Mesodermal cell (in vitro differentiated cells): ENCODE data around the gene SERPINE2. TPM values are rescaled to one million over a fixed set of nuclear protein-coding genes. Genes with fewer than 3 reads are reported as not detected.
A peak's percentile ranks its signal among the peaks of the same experiment; 100 is the strongest.

Experiments used
- H3K27ac ChIP-seq: 2 replicates; pipeline ENCODE4 v1.7.0; 2013; ENCODE audit warnings: mild to moderate bottlenecking, low read depth, low read length, moderate library complexity; ENCODE audit not compliant: severe bottlenecking
- H3K36me3 ChIP-seq: 2 replicates; pipeline ENCODE4 v1.7.1; 2013; ENCODE audit warnings: mild to moderate bottlenecking, low read length, moderate library complexity; ENCODE audit not compliant: control insufficient read depth, insufficient read depth
- H3K4me1 ChIP-seq: one replicate; pipeline ENCODE4 v1.7.1; 2013; ENCODE audit warnings: mild to moderate bottlenecking, low read length; ENCODE audit not compliant: insufficient read depth, control insufficient read depth, poor library complexity, severe bottlenecking
- H3K4me3 ChIP-seq: 2 replicates; pipeline ENCODE4 v1.7.0; 2013; ENCODE audit warnings: low read length, control low read depth, mild to moderate bottlenecking; ENCODE audit not compliant: insufficient read depth, poor library complexity, severe bottlenecking; ENCODE audit errors: extremely low read depth
- H3K9me3 ChIP-seq: 2 replicates; pipeline ENCODE4 v1.7.1; 2013; ENCODE audit warnings: mild to moderate bottlenecking, low read length, moderate library complexity; ENCODE audit not compliant: control insufficient read depth
- WGBS, 2 experiments: methylation state at CpG; one replicate each; pipeline ENCODE4 v1.1.5; 2013; ENCODE audit warnings: missing lambda C conversion rate in 2 of 2; ENCODE audit not compliant: insufficient coverage in 2 of 2; 5-methylcytosine and 5-hydroxymethylcytosine counted together
- polyA plus RNA-seq, 2 experiments: library from polyadenylated mRNA; stranded (reverse); fragments of 50-300 nt; gene quantifications; one replicate each; pipeline ENCODE4 v1.2.3, GENCODE V29; 2013

SERPINE2 gene
- polyA plus RNA-seq (2013, experiment 1 of 2) = 406 TPM
- polyA plus RNA-seq (2013, experiment 2 of 2) = 381 TPM

DNA sequence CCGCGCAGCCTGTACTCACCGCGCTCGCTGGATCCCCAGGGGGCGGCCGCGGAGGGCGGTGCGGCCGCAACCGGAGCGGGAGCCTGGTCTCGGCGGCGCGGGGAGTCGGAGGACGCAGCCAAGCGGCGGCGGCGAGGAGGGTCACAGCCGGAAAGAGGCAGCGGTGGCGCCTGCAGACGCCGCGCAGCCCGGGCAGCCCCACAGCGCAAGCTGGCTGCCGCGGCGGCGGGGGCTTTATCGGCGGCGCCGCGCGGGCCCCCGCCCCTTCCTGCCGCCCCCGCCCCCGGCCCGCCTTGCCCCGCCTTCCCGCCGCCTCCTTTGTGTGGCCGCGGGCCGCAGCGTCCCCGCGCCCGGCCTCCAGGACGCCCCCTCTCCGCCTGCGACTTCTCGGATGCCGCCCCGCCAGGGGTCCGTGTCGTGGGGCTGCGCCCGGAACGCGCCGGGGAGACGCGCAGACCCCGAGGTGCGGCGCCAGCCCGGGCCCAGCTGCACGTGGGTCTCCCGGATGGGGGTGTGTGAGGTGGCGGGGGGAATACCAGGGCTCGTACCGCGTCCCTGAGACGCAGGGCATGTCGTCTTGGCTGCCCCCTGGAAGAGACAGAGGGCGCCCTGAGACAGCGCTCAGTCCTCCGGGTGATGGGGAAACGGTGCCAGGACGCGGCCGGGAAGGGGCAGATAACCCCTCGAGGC lies at the start of gene SERPINE2:
Gene SERPINE2, minus strand, starts transcription at position 207 of the 690 bp plus-strand sequence. CDS start 37,386 bp downstream, outside the sequence.
- H3K4me3 ChIP-seq = peak within 1 kb of the TSS; percentile 70
- peaks cover 11% of the 10 kb centered on the region for H3K4me1 ChIP-seq
- WGBS, 2 experiments = 1% methylated on average over 43 to 76 of the region's 91 CpGs
- no peaks in the 10 kb centered on the region for H3K9me3 ChIP-seq
- peak within 1 kb of the TSS; percentile 74 for H3K27ac ChIP-seq
- peaks cover 17% of the 10 kb centered on the region for H3K36me3 ChIP-seq

GRCh38 chr2:224086226-224086914 lies 47.3 kb upstream of the SERPINE2 start:
- H3K36me3 ChIP-seq = no peaks in the 10 kb centered on the region
- peak overlapping the region; percentile 62 for H3K27ac ChIP-seq
- H3K4me1 ChIP-seq = peaks cover 12% of the 10 kb centered on the region
- WGBS, 2 experiments = 80% methylated on average over 1 of the region's 3 CpGs; no CpG with 5 or more reads in 1 of the 2 experiments
- H3K4me3 ChIP-seq = no peak overlapping the region
- peaks cover 2% of the 10 kb centered on the region for H3K9me3 ChIP-seq

DNA sequence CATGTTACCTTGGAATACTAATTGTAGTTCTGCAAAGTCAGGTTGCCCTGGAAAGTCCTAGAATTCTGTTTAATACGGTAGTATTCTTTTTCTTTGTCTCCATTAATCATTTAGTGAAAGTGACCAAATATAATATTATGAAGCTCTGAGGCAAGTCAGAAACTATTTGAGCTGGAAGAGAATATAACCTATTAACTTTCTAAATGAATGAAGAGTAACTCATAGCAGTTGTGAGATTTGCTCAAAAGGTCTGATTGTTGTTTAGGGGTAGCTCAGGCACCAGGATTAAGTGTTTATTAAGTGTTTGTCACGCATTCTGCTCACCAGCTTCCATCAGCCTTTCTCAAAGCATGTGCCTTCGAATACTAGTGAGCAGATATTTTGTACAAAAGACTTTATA lies 46.7 kb upstream of the SERPINE2 start:
- peak overlapping the region; percentile 62 for H3K27ac ChIP-seq
- WGBS, 2 experiments = no CpG with 5 or more reads among the region's 3 CpGs

GRCh38 chr2:224085246-224085645 lies 46.2 kb upstream of the SERPINE2 start:
- H3K4me1 ChIP-seq = peaks cover 12% of the 10 kb centered on the region
- WGBS, 2 experiments = no CpG with 5 or more reads among the region's 2 CpGs
- H3K9me3 ChIP-seq = peaks cover 2% of the 10 kb centered on the region
- H3K27ac ChIP-seq = peak overlapping the region; percentile 11
- H3K36me3 ChIP-seq = no peaks in the 10 kb centered on the region
- H3K4me3 ChIP-seq = no peak overlapping the region

More for the DNA sequence above, 46.7 kb upstream of the SERPINE2 start:
- Histone ChIP-seq H3K36me3 (no peaks in the 10 kb centered on the region), H3K4me1 (peaks cover 12% of the 10 kb centered on the region), H3K9me3 (peaks cover 2% of the 10 kb centered on the region), H3K4me3 (no peak overlapping the region)

- Histone ChIP-seq H3K27ac (no peak overlapping the region), H3K4me3 (no peak overlapping the region)
Measured at GRCh38 chr2:224084266-224084892, 45.3 kb upstream of the SERPINE2 start.

GRCh38 chr2:224083638-224084037 lies 44.6 kb upstream of the SERPINE2 start:
- no peak overlapping the region for H3K27ac ChIP-seq
- 80% methylated on average over 1 of the region's 2 CpGs; no CpG with 5 or more reads in 1 of the 2 experiments for WGBS, 2 experiments
- H3K36me3 ChIP-seq = no peaks in the 10 kb centered on the region
- no peak overlapping the region for H3K4me3 ChIP-seq
- H3K9me3 ChIP-seq = peaks cover 2% of the 10 kb centered on the region
- H3K4me1 ChIP-seq = peaks cover 12% of the 10 kb centered on the region

More at GRCh38 chr2:224084266-224084892, 45.3 kb upstream of the SERPINE2 start:
- 100% methylated on average over 2 of the region's 3 CpGs for WGBS, 2 experiments
- Histone ChIP-seq H3K36me3 (no peaks in the 10 kb centered on the region), H3K4me1 (peaks cover 12% of the 10 kb centered on the region), H3K9me3 (peaks cover 2% of the 10 kb centered on the region)

DNA sequence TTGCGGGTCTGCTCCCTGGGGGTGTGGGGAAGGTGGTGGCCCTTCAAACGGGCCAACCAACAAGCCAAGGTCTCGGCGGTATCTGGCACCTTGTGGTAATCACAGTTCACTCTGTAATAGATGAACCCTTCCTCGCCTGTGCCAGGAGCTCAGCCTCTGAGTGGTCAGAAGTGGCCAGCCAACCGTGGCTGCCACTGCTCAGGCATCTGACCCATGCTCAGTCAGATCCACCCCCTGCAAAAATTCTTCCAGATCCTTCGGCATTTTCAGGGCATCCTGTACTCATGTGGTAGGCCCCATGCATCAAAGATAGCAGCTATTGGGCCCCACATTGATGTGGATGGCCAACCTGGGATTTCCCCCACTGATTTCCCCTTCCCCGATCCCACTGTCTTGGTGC lies 39.6 kb upstream of the SERPINE2 start:
- WGBS, 2 experiments = 91% methylated on average over 8 of the region's 8 CpGs
- peaks cover 2% of the 10 kb centered on the region for H3K9me3 ChIP-seq
- H3K4me3 ChIP-seq = no peak overlapping the region

GRCh38 chr2:224077773-224078507 lies 38.9 kb upstream of the SERPINE2 start:
- Histone ChIP-seq H3K4me3 (no peak overlapping the region), H3K4me1 (no peaks in the 10 kb centered on the region), H3K27ac (no peak overlapping the region), H3K36me3 (no peaks in the 10 kb centered on the region), H3K9me3 (peaks cover 2% of the 10 kb centered on the region)
- 90 to 96% methylated on average over 2 to 3 of the region's 5 CpGs for WGBS, 2 experiments

More for the DNA sequence above, 39.6 kb upstream of the SERPINE2 start:
- Histone ChIP-seq H3K27ac (no peak overlapping the region), H3K36me3 (no peaks in the 10 kb centered on the region), H3K4me1 (no peaks in the 10 kb centered on the region)

DNA sequence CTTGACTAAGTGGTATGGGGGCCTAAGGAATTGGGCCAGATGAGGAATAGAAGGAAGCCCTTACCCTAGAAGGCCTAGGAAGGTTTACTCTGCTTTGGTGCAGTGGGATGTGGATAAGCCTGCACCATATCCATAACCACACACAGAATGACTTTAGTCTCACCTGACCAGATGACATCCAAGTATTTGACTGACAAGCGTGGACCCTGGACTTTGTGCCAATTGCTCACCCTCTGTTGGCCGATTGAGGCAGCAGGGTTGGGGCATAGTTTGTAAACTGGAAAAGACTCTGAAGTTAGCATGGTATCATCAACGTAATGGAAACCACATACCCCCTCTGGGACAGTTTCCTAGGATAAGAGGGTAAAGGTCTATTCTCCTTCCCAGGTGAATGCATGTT lies 36.5 kb upstream of the SERPINE2 start:
- no peak overlapping the region for H3K4me3 ChIP-seq
- H3K36me3 ChIP-seq = no peaks in the 10 kb centered on the region
- WGBS, 2 experiments = 71% methylated on average over 1 of the region's 3 CpGs; no CpG with 5 or more reads in 1 of the 2 experiments
- H3K27ac ChIP-seq = no peak overlapping the region
- H3K4me1 ChIP-seq = no peaks in the 10 kb centered on the region
- no peaks in the 10 kb centered on the region for H3K9me3 ChIP-seq

- no peaks in the 10 kb centered on the region for H3K9me3 ChIP-seq
- H3K36me3 ChIP-seq = no peaks in the 10 kb centered on the region
- H3K27ac ChIP-seq = no peak overlapping the region
- H3K4me1 ChIP-seq = no peaks in the 10 kb centered on the region
- no peak overlapping the region for H3K4me3 ChIP-seq
- 89 to 93% methylated on average over 1 to 2 of the region's 3 CpGs for WGBS, 2 experiments
Measured at GRCh38 chr2:224073676-224074075, 34.6 kb upstream of the SERPINE2 start.
